Endothelial cell of umbilical vein (primary cell): Measurements from ENCODE around the gene NUP37. TPM values are rescaled to one million over a fixed set of nuclear protein-coding genes. Genes with fewer than 3 reads are reported as not detected.
A peak's percentile ranks its signal among the peaks of the same experiment; 100 is the strongest.

Source experiments
- Bru-seq: library from RNA; stranded (reverse); fragments of 400-500 nt; gene quantifications from one replicate; lab custom pipeline; 2021; lab: Mats Ljungman, UMichigan
- BruChase-seq, 2 experiments: library from RNA; stranded (reverse); fragments of 400-500 nt; gene quantifications; one replicate each; lab custom pipeline; 2021; lab: Mats Ljungman, UMichigan
- BruUV-seq: library from RNA; stranded (reverse); fragments of 400-500 nt; replicated peaks from 2 replicates; lab custom pipeline; 2021; lab: Mats Ljungman, UMichigan
- CTCF ChIA-PET: fragments of 300-600, 350-600 bp; sonication (Branson Sonifier 250); formaldehyde crosslinking; loops from one replicate; lab custom pipeline; 2021; ENCODE audit warnings: antibody characterized with exemption, inconsistent platforms; lab: Charles Lee
- POLR2A ChIA-PET: fragments of 300-600, 350-600 bp; sonication (Branson Sonifier 250); formaldehyde crosslinking; loops from one replicate; lab custom pipeline; 2021; ENCODE audit warnings: antibody characterized with exemption, inconsistent platforms; lab: Charles Lee
- DNase-seq: peaks from one replicate; pipeline ENCODE4 v3.0.0-alpha.2; 2011; ENCODE audit warnings: low read depth, low spot score
- FAIRE-seq: peaks from 2 replicates; lab custom pipeline; 2011; peaks lifted over from hg19 to GRCh38; lab: Jason Lieb, UNC
- H2AFZ ChIP-seq: 2 replicates; pipeline ENCODE4 v1.6.0; 2012; ENCODE audit warnings: low read depth, low read length, control low read depth, inconsistent platforms
- H3K27ac ChIP-seq: 2 replicates; pipeline ENCODE4 v1.5.1; 2011; ENCODE audit warnings: low read depth, mild to moderate bottlenecking, control low read depth, low read length, moderate library complexity; ENCODE audit not compliant: insufficient read depth
- H3K27me3 ChIP-seq, 2 experiments: 2 replicates each; pipeline versions ENCODE4 v1.6.0 to v1.6.1; 2011; ENCODE audit warnings: low read length in 2 of 2, mixed read lengths in 1 of 2; ENCODE audit not compliant: control insufficient read depth in 2 of 2, insufficient read depth in 2 of 2
- H3K36me3 ChIP-seq, 2 experiments: 2 replicates in 1 of 2; 3 replicates in 1 of 2; pipeline ENCODE4 v1.5.1; 2011; ENCODE audit warnings: low read length in 2 of 2, mild to moderate bottlenecking in 1 of 2, moderate library complexity in 1 of 2; ENCODE audit not compliant: control insufficient read depth in 2 of 2, insufficient read depth in 2 of 2; ENCODE audit errors: extremely low read depth in 1 of 2
- H3K4me1 ChIP-seq: 3 replicates; pipeline ENCODE4 v1.5.1; 2011; ENCODE audit warnings: mild to moderate bottlenecking, low read length; ENCODE audit not compliant: control insufficient read depth, insufficient read depth; ENCODE audit errors: extremely low read depth
- H3K4me2 ChIP-seq: 2 replicates; pipeline ENCODE4 v1.6.1; 2011; ENCODE audit warnings: low read length, control low read depth, mixed read lengths; ENCODE audit not compliant: insufficient read depth
- H3K4me3 ChIP-seq, 3 experiments: fragments of 200-600 bp in 1 of 3; sonication (generic), shearing (Covaris generic) in 1 of 3; replicated peaks in 1 of 3; 2 replicates each; pipeline ENCODE4 v1.5.1; 2011 to 2016; ENCODE audit warnings: control low read depth in 3 of 3, low read length in 3 of 3, mild to moderate bottlenecking in 2 of 3, inconsistent platforms in 1 of 3, low read depth in 1 of 3, moderate library complexity in 1 of 3; ENCODE audit not compliant: insufficient read depth in 1 of 3
- H3K79me2 ChIP-seq: 2 replicates; pipeline ENCODE4 v1.6.0; 2012; ENCODE audit warnings: low read length, inconsistent platforms; ENCODE audit not compliant: control insufficient read depth, insufficient read depth
- H3K9ac ChIP-seq: replicated peaks from 2 replicates; pipeline ENCODE3; 2011; ENCODE audit warnings: low read length, control low read depth; ENCODE audit not compliant: insufficient read depth; ENCODE audit errors: extremely low read depth
- H3K9me1 ChIP-seq: replicated peaks from 3 replicates; pipeline ENCODE4 v1.6.0; 2011; ENCODE audit warnings: mild to moderate bottlenecking, low read length; ENCODE audit not compliant: control insufficient read depth, insufficient read depth; ENCODE audit errors: extremely low read depth
- H3K9me3 ChIP-seq: replicated peaks from 2 replicates; pipeline ENCODE4 v1.5.1; 2012; ENCODE audit warnings: low read length, inconsistent platforms; ENCODE audit not compliant: control insufficient read depth, insufficient read depth
- H4K20me1 ChIP-seq: replicated peaks from 2 replicates; pipeline ENCODE3; 2011; ENCODE audit warnings: mild to moderate bottlenecking, low read length; ENCODE audit not compliant: control insufficient read depth, insufficient read depth; ENCODE audit errors: extremely low read depth
- EZH2 ChIP-seq: IDR thresholded peaks from 2 replicates; pipeline ENCODE4 v1.6.1; 2012; ENCODE audit warnings: borderline replicate concordance, low read depth, mild to moderate bottlenecking, moderate library complexity, low read length, inconsistent platforms; ENCODE audit not compliant: severe bottlenecking
- GATA2 ChIP-seq: IDR thresholded peaks from 2 replicates; pipeline ENCODE4 v1.7.0; 2011; ENCODE audit warnings: low read depth, mild to moderate bottlenecking, moderate library complexity, mixed read lengths, low read length; ENCODE audit not compliant: insufficient read length, insufficient read depth
- POLR2A ChIP-seq: IDR thresholded peaks from 2 replicates; pipeline ENCODE4 v1.6.1; 2012; ENCODE audit warnings: low read depth, mild to moderate bottlenecking, control low read depth, low read length
- POLR2AphosphoS5 ChIP-seq: IDR thresholded peaks from 2 replicates; pipeline ENCODE4 v1.6.1; 2012; ENCODE audit warnings: low read depth, mild to moderate bottlenecking, control low read depth, low read length, moderate library complexity; ENCODE audit not compliant: insufficient read depth
- dilution Hi-C: fragments of 300-500 bp; cut with MboI; formaldehyde crosslinking; loops from one replicate; pipeline ENCODE4 v1.15.0; 2019; ENCODE audit warnings: low sequenced_read_pairs; ENCODE audit not compliant: extremely low pct_ligation_motif_present
- intact Hi-C: fragments of 100-400 bp; cut with micrococcal nuclease; formaldehyde crosslinking; loops from one replicate; pipeline ENCODE4 v1.10.0; 2022
- long read RNA-seq: library from polyadenylated mRNA; stranded (forward); transcript quantifications from one replicate; pipeline ENCODE4 v2.0.0, GENCODE V29; 2021
- polyA minus RNA-seq, 3 experiments: library from RNA; depleted of rRNA, polyadenylated mRNA; stranded (reverse); fragments of >200 nt; gene quantifications; 1 replicate in 1 of 3; 2 replicates in 2 of 3; pipeline ENCODE4 v1.2.3, GENCODE V29; 2011
- polyA plus RNA-seq, 4 experiments: library from polyadenylated mRNA; depleted of rRNA in 3 of 4; stranded (reverse) in 3 of 4; unstranded in 1 of 4; fragments of >200 nt; gene quantifications; 2 replicates each; pipeline versions ENCODE4 v1.2.1 to v1.2.3, GENCODE V29; 2011 to 2012; ENCODE audit warnings: missing spikeins in 1 of 4
- total RNA-seq: library from RNA; stranded (reverse); gene quantifications from 2 replicates; pipeline ENCODE4 v1.2.3, GENCODE V29; 2021

The NUP37 gene
- 41.3 and 46.8 TPM in 2 replicates for total RNA-seq
- polyA plus RNA-seq, result 20.1 and 25.0 TPM in 2 replicates
- 37.6 and 43.5 TPM in 2 replicates for polyA plus RNA-seq (2011; cell fraction: cytosol; rRNA removed)
- 24.2 and 32.7 TPM in 2 replicates for polyA plus RNA-seq (2011; cell fraction: nucleus; rRNA removed)
- 36.3 and 64.0 TPM in 2 replicates for polyA plus RNA-seq (2012)
- 11.2 and 16.5 TPM in 2 replicates for polyA minus RNA-seq
- polyA minus RNA-seq (2011; cell fraction: cytosol; rRNA and poly(A)+ RNA removed), result 27.2 TPM
- 9.2 and 14.2 TPM in 2 replicates for polyA minus RNA-seq (2011; cell fraction: nucleus; rRNA and poly(A)+ RNA removed)
- Bru-seq, nascent RNA, result percentile 75 among the genes with signal in this experiment
- percentile 59 among the genes with signal in this experiment for BruChase-seq, experiment 1, labeled RNA remaining after a 6-hour chase
- BruChase-seq, experiment 2, labeled RNA remaining after a 2-hour chase, result percentile 53 among the genes with signal in this experiment
- long read RNA-seq, transcript NUP37-209 (10 exons, 2,372 nt), result major isoform, 90 of 98 reads
- long read RNA-seq, partial matches to known transcripts, result 2 of 98 reads
- long read RNA-seq, other reads (novel, unspliced or antisense), result 5 of 98 reads

GRCh38 chr12:102119674-102120563 lies at the start of gene NUP37, which contains the start of gene PARPBP:
Gene NUP37, minus strand, starts transcription at chr12:102120114. Its CDS starts 1,596 bp downstream, at chr12:102118518.
Gene PARPBP, plus strand, starts transcription at chr12:102120183. Its CDS starts 3,706 bp downstream, at chr12:102123889.
- ChIA-PET POLR2A (no interaction called here), CTCF (interaction anchor here (1.0 to 1.6 kb wide), 2 partner anchors 22 to 365 kb away, joined by 3 read pairs; no protein-coding TSS in a partner anchor)
- dilution Hi-C loops, result no loop called here
- DNase-seq (peak; percentile 93), FAIRE-seq (peak; percentile 94)
- intact Hi-C loops, result loop anchor here (1.0 to 10.0 kb wide), 6 partner anchors 23 to 364 kb away; no protein-coding TSS in a partner anchor
- Histone ChIP-seq H3K9me1 (no peaks in the 10 kb centered on the region), H3K79me2 (peaks cover 41% of the 10 kb centered on the region), H4K20me1 (no peaks in the 10 kb centered on the region), H3K36me3 (peaks cover 0 to 6% of the 10 kb centered on the region in 2 experiments), H3K9me3 (no peaks in the 10 kb centered on the region), H2AFZ (peak within 1 kb of the TSS; percentile 99), H3K4me1 (peaks cover 17% of the 10 kb centered on the region), H3K4me2 (peak within 1 kb of the TSS; percentile 89), H3K27ac (peak within 1 kb of the TSS; percentile 73), H3K9ac (peak within 1 kb of the TSS; percentile 87), H3K27me3 (no peaks in the 10 kb centered on the region), H3K4me3 (peak within 1 kb of the TSS; percentile 67 to 96 (median 89))
- TF ChIP-seq GATA2, result no peak
- TF ChIP-seq POLR2AphosphoS5, result peak; percentile 94
- TF ChIP-seq POLR2A, result peak; percentile 91
- TF ChIP-seq EZH2, result no peak
- BruUV-seq, result TSS peak; percentile 75
